ENCODE data around the gene GPS1.

GRCh38 chr17:82046903-82047302 lies 4.8 kb upstream of the GPS1 start:
- no peak for TF ChIP-seq CTCF (IDR thresholded peaks at IDR 0.05; ENCODE audit: low read depth, low read length, poor library complexity, severe bottlenecking)
- TF ChIP-seq EZH2phosphoT487 (IDR thresholded peaks at IDR 0.05; ENCODE audit: borderline replicate concordance, low read length), result no peak

Measured in DOHH2 (cell line).